Mammary epithelial cell (primary cell): ENCODE data around the gene RARB.

ENCODE experiments used
- CTCF ChIP-seq, 2 donors: IDR thresholded peaks in 1 of 2; conservative IDR thresholded peaks in 1 of 2; 2 replicates each; pipeline ENCODE4 v1.5.1; 2011 to 2012; ENCODE audit warnings: inconsistent platforms in 2 of 2, low read length in 2 of 2, mild to moderate bottlenecking in 2 of 2, control low read depth in 1 of 2, low read depth in 1 of 2; ENCODE audit not compliant: insufficient read depth in 1 of 2; ENCODE audit errors: extremely low read depth in 1 of 2
- EZH2 ChIP-seq: IDR thresholded peaks from 2 replicates; pipeline ENCODE4 v1.6.1; 2012; ENCODE audit warnings: low read length, inconsistent platforms, borderline replicate concordance

- TF ChIP-seq CTCF (conservative IDR thresholded peaks at IDR 0.05 in 1 of 2, IDR thresholded peaks at IDR 0.05 in 1 of 2; ENCODE audit: extremely low read depth in 1 of 2, insufficient read depth in 1 of 2, low read depth in 1 of 2, low read length in 2 of 2) (no peak), EZH2 (no peak)
Observed at GRCh38 chr3:25503898-25504301, 75.8 kb downstream of the RARB start.
